HUES64 (cell line): ENCODE results near the gene FGF1. TPM values are rescaled to one million over a fixed set of nuclear protein-coding genes. Genes with fewer than 3 reads are reported as not detected.

Source experiments
- H3K27ac ChIP-seq: 2 replicates; pipeline ENCODE4 v1.7.0; 2013; ENCODE audit warnings: low read depth, low read length, inconsistent platforms
- H3K27me3 ChIP-seq: 2 replicates; pipeline ENCODE4 v1.6.1; 2013; ENCODE audit warnings: mild to moderate bottlenecking, low read length; ENCODE audit not compliant: insufficient read depth
- H3K36me3 ChIP-seq: 2 replicates; pipeline ENCODE4 v1.6.1; 2013; ENCODE audit warnings: mild to moderate bottlenecking, low read length; ENCODE audit not compliant: insufficient read depth
- H3K4me1 ChIP-seq: 2 replicates; pipeline ENCODE4 v1.6.1; 2013; ENCODE audit warnings: mild to moderate bottlenecking, low read length, moderate library complexity; ENCODE audit not compliant: insufficient read depth
- H3K4me3 ChIP-seq: 2 replicates; pipeline ENCODE4 v1.5.1; 2013; ENCODE audit warnings: mild to moderate bottlenecking, low read length, moderate library complexity
- H3K9ac ChIP-seq: 2 replicates; pipeline ENCODE4 v1.6.1; 2013; ENCODE audit warnings: mild to moderate bottlenecking, low read depth, low read length
- H3K9me3 ChIP-seq: 2 replicates; pipeline ENCODE4 v1.6.1; 2013; ENCODE audit warnings: low read depth, low read length; ENCODE audit not compliant: insufficient read depth
- WGBS: fragments of 150-250, 120-280 bp; methylation state at CpG from one replicate; pipeline ENCODE4 v1.1.7; 2013; ENCODE audit warnings: missing lambda C conversion rate; 5-methylcytosine and 5-hydroxymethylcytosine counted together
- polyA plus RNA-seq, 2 experiments: library from polyadenylated mRNA; stranded (reverse); fragments of 50-300 nt; gene quantifications; one replicate each; pipeline ENCODE4 v1.2.3, GENCODE V29; 2013

Gene FGF1
- polyA plus RNA-seq (2013, experiment 1 of 2) = 0.40 TPM
- polyA plus RNA-seq (2013, experiment 2 of 2) = 0.57 TPM

DNA sequence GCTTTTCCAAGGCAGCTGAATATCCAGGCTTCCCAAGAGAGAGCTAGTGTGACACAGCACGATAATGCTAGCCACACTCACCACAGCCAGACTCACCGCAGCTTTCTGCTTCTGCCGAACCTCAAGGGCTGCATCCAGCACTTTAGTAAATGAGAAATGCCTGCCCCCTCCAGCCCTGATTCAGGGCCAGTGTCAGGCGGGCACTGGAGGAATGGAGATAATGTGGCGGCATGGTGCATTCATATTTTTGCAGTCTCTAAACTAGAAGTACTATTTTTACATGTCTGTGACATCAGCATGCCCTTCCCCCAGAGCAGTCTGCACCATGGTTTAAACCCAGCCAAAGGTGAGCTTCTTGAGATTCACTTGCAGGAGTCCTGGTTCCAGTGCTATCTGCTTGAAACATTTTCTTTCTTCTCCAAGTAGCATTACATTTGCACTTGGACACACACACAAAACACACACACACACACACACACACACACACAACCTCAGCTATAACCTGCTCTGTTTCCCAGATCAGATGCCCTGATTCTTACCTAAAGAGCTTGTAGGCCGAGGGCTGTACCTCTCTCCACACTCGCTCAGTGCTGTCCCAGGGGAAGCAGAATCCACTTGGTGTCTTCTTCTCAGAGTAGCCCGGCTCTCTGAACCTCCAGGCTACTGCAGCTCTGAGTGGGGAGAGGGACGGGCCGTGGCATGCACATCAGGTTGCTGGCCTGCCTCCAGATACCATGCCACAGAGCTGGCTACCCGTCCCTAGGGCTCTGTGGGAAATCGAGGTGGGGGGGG is at the start of gene FGF1:
Gene FGF1, minus strand, starts transcription at position 673 of the 792 bp plus-strand sequence. CDS start 71,963 bp downstream, outside the sequence.
- H3K9ac ChIP-seq = no peak within 1 kb of the TSS
- peak within 1 kb of the TSS; percentile 73; the same call in 1 of the 2 replicates for H3K27ac ChIP-seq
- WGBS = 80% methylated on average over 12 of the region's 12 CpGs
- H3K4me3 ChIP-seq = no peak within 1 kb of the TSS
- no peaks in the 10 kb centered on the region for H3K36me3 ChIP-seq
- H3K9me3 ChIP-seq = no peaks in the 10 kb centered on the region
- no peaks in the 10 kb centered on the region for H3K27me3 ChIP-seq
- H3K4me1 ChIP-seq = peaks cover 39% of the 10 kb centered on the region

DNA sequence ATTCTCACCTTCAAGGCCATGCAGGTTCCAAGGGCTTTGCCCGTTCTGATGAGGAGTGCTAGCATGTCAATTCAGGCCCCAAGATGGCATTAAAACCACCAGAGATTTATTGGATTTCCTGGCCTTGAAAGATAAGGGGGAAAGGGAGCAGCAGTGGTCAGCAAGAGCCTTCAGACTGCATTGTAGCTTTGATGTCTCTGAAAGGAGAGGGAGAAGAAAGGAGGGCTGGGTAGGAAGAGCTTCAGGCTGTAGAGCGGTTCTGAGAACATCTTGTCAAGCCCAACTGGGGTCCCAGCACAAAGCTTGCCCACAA is 41.8 kb upstream of the FGF1 start:
- WGBS = 95% methylated on average over 2 of the region's 2 CpGs
- no peaks in the 10 kb centered on the region for H3K27me3 ChIP-seq
- H3K4me3 ChIP-seq = no peak overlapping the region
- H3K27ac ChIP-seq = no peak overlapping the region
- no peaks in the 10 kb centered on the region for H3K36me3 ChIP-seq
- H3K9me3 ChIP-seq = no peaks in the 10 kb centered on the region
- H3K4me1 ChIP-seq = no peaks in the 10 kb centered on the region
- no peak overlapping the region for H3K9ac ChIP-seq

DNA sequence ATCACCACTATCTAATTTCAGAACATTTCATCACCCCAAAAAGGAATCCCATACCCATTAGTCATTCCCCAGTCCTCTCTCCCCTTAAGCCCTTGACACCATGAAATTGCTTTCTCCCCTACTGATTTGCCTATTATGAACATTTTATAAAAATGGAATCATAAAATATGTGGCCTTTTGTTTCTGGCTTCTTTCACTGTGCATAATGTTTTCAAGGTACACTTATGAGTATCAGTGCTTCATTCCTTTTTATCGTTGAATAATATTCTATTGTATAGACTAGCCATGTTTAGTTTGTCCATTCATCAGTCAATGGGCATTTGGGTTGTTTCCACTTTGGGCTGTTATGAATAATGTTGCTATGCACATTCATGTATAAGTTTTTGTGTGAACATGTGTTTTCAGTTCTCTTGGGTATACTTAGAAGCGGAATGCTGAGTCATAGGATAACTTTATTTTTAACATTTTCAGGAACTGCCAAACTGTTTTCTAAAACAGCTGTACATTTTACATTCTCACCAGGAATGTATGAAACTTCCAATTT is 40.4 kb upstream of the FGF1 start:
- no peaks in the 10 kb centered on the region for H3K36me3 ChIP-seq
- WGBS = 100% methylated on average over 2 of the region's 2 CpGs
- no peak overlapping the region for H3K27ac ChIP-seq
- no peak overlapping the region for H3K4me3 ChIP-seq
- H3K9ac ChIP-seq = no peak overlapping the region
- no peaks in the 10 kb centered on the region for H3K27me3 ChIP-seq
- H3K4me1 ChIP-seq = no peaks in the 10 kb centered on the region
- H3K9me3 ChIP-seq = no peaks in the 10 kb centered on the region

DNA sequence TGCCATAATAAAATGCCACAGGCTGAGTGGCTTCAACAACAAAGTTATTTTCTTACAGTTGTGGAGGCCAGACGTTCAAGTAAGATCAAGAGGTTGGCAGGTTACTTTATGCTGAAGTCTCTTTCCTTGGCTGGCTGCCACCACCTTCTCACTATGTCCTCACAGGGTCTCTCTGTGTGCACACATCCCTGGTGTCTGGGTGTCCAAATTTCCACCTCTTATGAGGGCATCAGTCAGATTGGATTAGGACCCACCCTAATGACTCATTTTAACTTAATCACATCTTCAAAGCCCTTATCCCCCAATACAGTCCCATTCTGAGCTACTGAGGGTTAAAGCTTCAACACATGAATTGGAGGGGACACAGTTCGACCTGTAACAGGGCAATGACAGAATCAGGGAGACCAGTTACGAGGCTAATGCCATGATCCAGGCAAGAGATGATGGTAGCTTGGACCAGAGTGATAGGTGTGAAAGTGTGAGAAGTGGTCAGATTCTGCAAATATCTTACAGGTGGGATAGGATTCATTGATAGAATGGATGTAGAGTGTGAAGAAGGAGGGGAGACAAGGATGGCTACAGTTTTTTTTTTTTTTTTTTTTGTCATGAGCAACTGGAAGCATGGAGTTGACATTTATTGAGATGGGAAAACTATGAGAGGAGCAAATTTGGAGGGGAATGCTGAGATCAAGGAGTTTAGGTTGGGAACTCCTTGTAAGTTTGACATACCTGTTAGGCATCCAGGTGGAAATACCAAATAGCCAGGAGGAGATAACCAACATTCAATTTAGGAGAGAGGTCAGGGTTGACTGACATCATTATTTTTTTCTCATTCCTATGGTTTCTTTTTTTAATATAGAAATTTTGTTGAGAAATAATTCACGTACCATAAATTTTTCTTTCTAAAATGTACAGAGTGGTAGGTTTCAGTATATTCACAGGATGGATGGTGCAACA is 39.6 kb upstream of the FGF1 start:
- no peaks in the 10 kb centered on the region for H3K27me3 ChIP-seq
- no peaks in the 10 kb centered on the region for H3K4me1 ChIP-seq
- H3K4me3 ChIP-seq = no peak overlapping the region
- no peak overlapping the region for H3K27ac ChIP-seq
- H3K9me3 ChIP-seq = no peaks in the 10 kb centered on the region
- H3K9ac ChIP-seq = no peak overlapping the region
- H3K36me3 ChIP-seq = no peaks in the 10 kb centered on the region
- WGBS = 87% methylated on average over 3 of the region's 4 CpGs

DNA sequence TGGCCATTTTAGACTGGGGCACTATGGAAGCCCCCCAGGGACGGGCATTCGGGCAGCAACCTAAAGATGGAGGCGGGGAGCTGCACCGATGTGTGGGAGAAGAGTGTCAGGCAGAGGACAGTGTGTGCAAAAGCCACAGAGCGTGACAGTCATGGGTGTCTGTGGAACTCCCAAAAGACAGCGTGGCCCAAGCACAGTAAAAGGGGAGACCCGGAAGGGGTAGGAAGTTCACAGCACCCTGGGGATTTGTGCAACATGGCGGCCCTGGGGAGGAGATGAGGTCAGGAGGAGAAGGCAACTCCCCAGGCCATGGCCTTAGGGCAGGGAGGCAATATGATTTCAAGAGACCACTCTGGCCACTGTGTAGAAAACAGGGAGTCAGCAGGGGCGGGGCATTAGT is 38.9 kb upstream of the FGF1 start:
- Histone ChIP-seq H3K27me3 (no peaks in the 10 kb centered on the region), H3K9ac (no peak overlapping the region), H3K4me3 (no peak overlapping the region), H3K4me1 (no peaks in the 10 kb centered on the region), H3K9me3 (no peaks in the 10 kb centered on the region), H3K36me3 (no peaks in the 10 kb centered on the region), H3K27ac (no peak overlapping the region)
- WGBS = 95% methylated on average over 9 of the region's 9 CpGs

DNA sequence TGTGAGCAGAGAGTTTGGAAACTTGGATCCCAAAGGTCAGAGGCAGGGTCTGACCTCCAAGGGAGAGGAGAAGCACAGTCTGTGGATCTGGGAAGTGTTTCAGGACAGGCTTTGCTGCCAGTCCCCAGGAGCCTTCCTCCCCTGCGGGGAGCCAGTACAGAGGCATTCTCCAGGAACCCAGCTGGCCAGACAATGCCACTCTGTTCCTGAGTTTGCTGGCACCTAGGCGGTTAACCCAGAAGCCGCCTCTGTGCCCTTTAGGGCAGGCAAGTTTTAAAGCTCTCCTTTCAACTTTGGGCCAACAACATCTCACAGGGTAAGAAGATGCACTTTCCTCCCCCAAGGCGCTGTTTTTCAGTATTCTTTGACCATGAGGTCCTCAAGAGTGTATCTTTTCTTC is 37.0 kb upstream of the FGF1 start:
- Histone ChIP-seq H3K4me1 (peaks cover 3% of the 10 kb centered on the region; the same call in 1 of the 2 replicates), H3K27me3 (no peaks in the 10 kb centered on the region), H3K9me3 (no peaks in the 10 kb centered on the region), H3K4me3 (no peak overlapping the region), H3K9ac (no peak overlapping the region), H3K27ac (no peak overlapping the region), H3K36me3 (no peaks in the 10 kb centered on the region)
- WGBS = 88% methylated on average over 4 of the region's 4 CpGs

DNA sequence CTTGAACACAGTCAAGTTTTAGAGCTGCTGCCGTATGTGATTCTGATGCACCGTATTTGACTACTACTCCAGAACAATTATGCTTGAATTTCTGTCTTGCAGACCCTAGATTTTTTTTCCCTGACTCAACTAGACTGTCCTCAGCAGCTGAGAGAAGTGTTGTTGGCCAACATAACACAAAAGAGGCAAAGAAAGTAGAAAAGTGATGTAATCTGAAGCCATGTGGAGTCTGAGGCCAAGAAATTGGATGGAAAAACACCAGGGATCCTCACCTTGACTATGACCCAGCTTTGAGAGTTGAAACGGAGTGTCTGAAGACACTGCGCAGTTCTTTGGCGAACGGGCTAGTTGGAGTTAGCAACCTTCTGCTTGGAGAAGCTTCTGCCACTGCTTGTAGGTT is 36.3 kb upstream of the FGF1 start:
- peaks cover 6% of the 10 kb centered on the region; the same call in 1 of the 2 replicates for H3K4me1 ChIP-seq
- no peaks in the 10 kb centered on the region for H3K9me3 ChIP-seq
- no peak overlapping the region for H3K27ac ChIP-seq
- H3K27me3 ChIP-seq = no peaks in the 10 kb centered on the region
- no peaks in the 10 kb centered on the region for H3K36me3 ChIP-seq
- no peak overlapping the region for H3K4me3 ChIP-seq
- H3K9ac ChIP-seq = no peak overlapping the region
- WGBS = 97% methylated on average over 6 of the region's 6 CpGs

DNA sequence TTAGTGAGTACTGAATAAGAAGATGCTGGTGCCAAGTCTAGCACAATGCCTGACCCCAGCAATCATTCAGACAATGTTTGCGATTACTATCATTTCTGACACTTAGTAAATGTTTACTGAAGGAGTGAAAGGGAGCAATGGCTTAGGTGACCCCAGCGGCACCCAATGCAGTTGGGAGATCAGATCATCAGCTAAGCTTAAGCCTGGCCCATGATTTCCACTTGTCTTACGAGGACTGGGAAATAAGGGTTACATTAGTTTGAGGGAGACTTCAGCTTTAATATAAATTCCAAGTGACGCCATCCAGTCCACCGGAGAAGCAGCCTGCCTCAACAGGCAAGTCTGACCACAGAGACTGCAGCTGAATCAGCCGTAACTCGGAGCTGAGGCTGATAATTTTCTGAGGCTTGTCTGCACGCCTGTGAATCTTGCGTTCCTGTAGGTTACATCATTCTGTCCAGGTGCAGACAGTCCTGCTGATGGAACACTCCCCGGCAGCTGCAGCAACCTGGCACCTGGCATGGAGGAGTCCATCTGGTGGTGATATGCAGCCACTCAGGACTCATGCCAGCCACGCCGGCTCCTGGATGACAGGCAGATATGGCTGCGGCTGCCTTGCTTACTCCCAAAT is 34.9 kb upstream of the FGF1 start:
- no peaks in the 10 kb centered on the region for H3K36me3 ChIP-seq
- no peaks in the 10 kb centered on the region for H3K27me3 ChIP-seq
- WGBS = 94% methylated on average over 13 of the region's 13 CpGs
- H3K9me3 ChIP-seq = no peaks in the 10 kb centered on the region
- H3K4me3 ChIP-seq = no peak overlapping the region
- no peak overlapping the region for H3K9ac ChIP-seq
- no peak overlapping the region for H3K27ac ChIP-seq
- H3K4me1 ChIP-seq = peaks cover 7% of the 10 kb centered on the region; the same call in 1 of the 2 replicates

DNA sequence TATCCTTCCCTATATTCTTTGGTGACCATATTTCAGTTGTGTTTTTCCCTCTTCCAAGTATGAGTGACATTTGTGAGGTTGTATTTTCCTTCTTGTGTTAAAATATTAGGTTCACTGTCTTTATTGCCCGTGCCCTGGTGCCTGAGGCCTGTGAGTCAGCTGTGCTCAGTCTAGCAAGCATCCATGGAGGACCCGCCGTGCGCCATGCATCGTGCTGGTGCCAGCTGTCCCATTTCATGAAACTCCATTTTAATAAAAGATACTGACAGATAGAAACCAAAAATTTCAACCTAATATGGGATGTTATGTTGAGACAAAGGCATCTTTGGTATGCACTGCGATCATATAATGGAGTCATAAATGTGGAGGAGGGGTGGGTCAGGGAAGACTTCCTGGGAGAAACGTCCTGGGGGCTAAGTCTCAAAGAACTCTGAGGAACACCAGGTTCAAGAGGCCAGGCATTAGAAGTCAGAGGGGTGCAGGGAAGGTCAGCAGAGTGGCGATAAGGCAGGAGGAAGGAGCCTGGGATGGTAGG is 34.0 kb upstream of the FGF1 start:
- Histone ChIP-seq H3K4me3 (no peak overlapping the region), H3K27me3 (no peaks in the 10 kb centered on the region), H3K36me3 (no peaks in the 10 kb centered on the region), H3K27ac (no peak overlapping the region), H3K9ac (no peak overlapping the region), H3K4me1 (peaks cover 7% of the 10 kb centered on the region; the same call in 1 of the 2 replicates), H3K9me3 (no peaks in the 10 kb centered on the region)
- WGBS = 92% methylated on average over 8 of the region's 8 CpGs

DNA sequence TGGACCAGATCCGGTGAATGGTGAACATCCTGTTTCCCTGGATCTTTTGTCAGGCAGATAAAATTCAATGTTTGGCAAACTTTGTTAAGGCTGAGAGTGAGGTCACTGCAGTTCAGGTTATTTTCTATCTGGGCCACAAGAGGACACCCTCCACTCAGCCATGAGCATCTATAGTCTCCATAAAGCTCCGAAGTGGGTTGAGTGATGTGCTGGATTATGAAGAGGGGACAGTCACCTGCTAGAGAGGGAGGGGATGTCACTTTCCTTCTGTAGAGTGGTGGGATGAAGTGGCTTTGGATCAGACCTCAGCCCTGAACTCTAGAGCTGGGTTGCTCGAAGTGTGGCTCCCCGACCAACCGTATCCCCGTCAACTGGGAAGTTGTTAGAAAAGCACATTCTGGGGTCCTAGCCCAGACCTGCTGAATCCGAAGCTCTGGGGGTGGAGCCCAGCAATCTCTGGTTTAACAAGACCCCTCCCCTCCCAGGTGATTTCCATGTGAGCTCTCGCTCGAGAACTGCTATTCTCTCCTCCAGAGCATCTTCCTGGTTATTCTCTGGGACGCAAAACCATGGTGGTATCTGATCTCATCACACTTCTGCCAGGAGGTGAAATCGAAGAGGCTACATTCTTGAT is 31.8 kb upstream of the FGF1 start:
- H3K27me3 ChIP-seq = no peaks in the 10 kb centered on the region
- H3K4me1 ChIP-seq = peaks cover 15% of the 10 kb centered on the region; the same call in 1 of the 2 replicates
- 74% methylated on average over 11 of the region's 11 CpGs for WGBS
- H3K27ac ChIP-seq = no peak overlapping the region
- no peak overlapping the region for H3K9ac ChIP-seq
- no peaks in the 10 kb centered on the region for H3K9me3 ChIP-seq
- no peak overlapping the region for H3K4me3 ChIP-seq
- H3K36me3 ChIP-seq = no peaks in the 10 kb centered on the region
